Hypothalamus (tissue), 51 donors: Measurements from ENCODE around the gene SLC9A9.

Source experiments
- DNase-seq, 51 donors: peaks; one replicate each; lab custom pipeline; 2025; lab: John Stamatoyannopoulos, UW

The SLC9A9 gene

GRCh38 chr3:143573610-143574303, 274.5 kb downstream of the SLC9A9 start:
- DNase-seq = no peak

- no peak for DNase-seq
Measured at GRCh38 chr3:143571548-143571947, 276.7 kb downstream of the SLC9A9 start.

GRCh38 chr3:143567823-143568222, 280.4 kb downstream of the SLC9A9 start:
- no peak for DNase-seq

- no peak for DNase-seq
Measured at GRCh38 chr3:143565951-143566350, 282.3 kb downstream of the SLC9A9 start.

- no peak for DNase-seq
Measured at GRCh38 chr3:143563786-143564185, 284.5 kb downstream of the SLC9A9 start.

GRCh38 chr3:143562789-143563188, 285.5 kb downstream of the SLC9A9 start:
- DNase-seq = no peak

GRCh38 chr3:143559296-143559695, 289.0 kb downstream of the SLC9A9 start:
- no peak for DNase-seq

- DNase-seq = peak in 4 of 51 donors; percentile 3 to 21 (median 14)
Measured at GRCh38 chr3:143552851-143553250, 295.4 kb downstream of the SLC9A9 start.

GRCh38 chr3:143551761-143552160, 296.5 kb downstream of the SLC9A9 start:
- DNase-seq = no peak

- DNase-seq = no peak
Measured at GRCh38 chr3:143548861-143549497, 299.3 kb downstream of the SLC9A9 start.

- no peak for DNase-seq
Measured at GRCh38 chr3:143548393-143548792, 299.9 kb downstream of the SLC9A9 start.

- no peak for DNase-seq
Measured at GRCh38 chr3:143538577-143538981, 309.7 kb downstream of the SLC9A9 start.

GRCh38 chr3:143538061-143538460, 310.2 kb downstream of the SLC9A9 start:
- no peak for DNase-seq

- no peak for DNase-seq
Measured at GRCh38 chr3:143536817-143537535, 311.3 kb downstream of the SLC9A9 start.

- no peak for DNase-seq
Measured at GRCh38 chr3:143535994-143536784, 312.1 kb downstream of the SLC9A9 start.

GRCh38 chr3:143533391-143533790, 314.9 kb downstream of the SLC9A9 start:
- DNase-seq = no peak

GRCh38 chr3:143532091-143532490, 316.2 kb downstream of the SLC9A9 start:
- no peak for DNase-seq

- DNase-seq = no peak
Measured at GRCh38 chr3:143531101-143531500, 317.2 kb downstream of the SLC9A9 start.

GRCh38 chr3:143529798-143530197, 318.5 kb downstream of the SLC9A9 start:
- DNase-seq = no peak

- DNase-seq = no peak
Measured at GRCh38 chr3:143529018-143529478, 319.2 kb downstream of the SLC9A9 start.

GRCh38 chr3:143526011-143526545, 322.2 kb downstream of the SLC9A9 start:
- DNase-seq = no peak
